HG02571 (cell line): ENCODE measurements around the gene KLK5.

Experiments
- ATAC-seq: cut with Tn5 transposase; IDR thresholded peaks from one replicate; pipeline ENCODE4 v1.9.1; 2021; ENCODE audit warnings: mild to moderate bottlenecking, moderate library complexity; ENCODE audit not compliant: unreplicated experiment

KLK5 gene

DNA sequence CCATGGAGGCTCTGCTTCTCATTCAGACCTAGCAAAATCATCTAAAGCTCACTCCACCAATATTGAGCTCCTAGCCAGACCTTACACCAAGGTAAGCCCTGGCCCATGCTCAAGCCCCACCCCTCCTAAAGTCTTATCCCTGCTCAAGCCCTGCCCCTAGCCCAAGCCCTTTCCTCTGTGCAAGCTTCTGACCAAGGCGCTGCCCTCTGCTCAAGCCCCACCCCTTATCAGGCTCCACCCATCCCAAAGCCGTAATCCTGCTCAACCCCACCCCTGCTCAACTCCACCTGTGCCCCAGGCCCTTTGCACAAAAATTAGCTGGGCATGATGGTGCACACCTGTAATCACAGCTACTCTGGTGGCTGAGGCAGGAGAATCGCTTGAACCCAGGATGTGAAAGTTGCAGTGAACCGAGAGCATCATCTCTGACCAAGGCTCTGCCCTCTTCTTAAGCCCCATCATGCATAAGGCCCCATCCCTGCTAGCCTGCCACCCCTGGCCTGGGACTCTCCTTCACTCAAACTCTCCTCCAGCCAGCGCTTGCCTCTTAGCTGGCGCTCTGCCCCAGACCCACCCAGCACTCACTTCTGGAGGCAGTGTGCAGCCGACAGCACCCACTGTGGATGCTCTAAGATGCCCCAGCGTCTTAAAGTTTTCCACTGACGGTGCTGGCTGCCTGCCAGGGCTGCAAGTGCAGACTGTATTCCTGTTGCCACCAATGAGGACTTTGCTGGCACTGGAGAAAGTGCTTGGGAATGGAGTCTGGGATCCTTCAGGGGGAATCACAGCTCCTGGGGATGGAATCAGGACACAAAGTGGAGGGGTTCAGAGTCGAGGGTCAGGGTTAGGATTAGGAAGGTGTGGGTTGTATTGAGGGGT, 58.1 kb downstream of the KLK5 start:
- ATAC-seq, result no peak
